Activated naive CD4-positive, alpha-beta T cell treated with anti-CD3 and anti-CD28 coated beads for 36 hours (primary cell): ENCODE measurements around the gene RBM3. TPM values are rescaled to one million over a fixed set of nuclear protein-coding genes. Genes with fewer than 3 reads are reported as not detected.
"Not testable (repeated sequence)": the region's sequence is repeated elsewhere in the genome, so short reads cannot be mapped to it uniquely, and the experiment has no call there.

ENCODE experiments used
- CTCF ChIA-PET: fragments of 350-600 bp; sonication (Branson Sonifier 250); formaldehyde crosslinking; loops from one replicate; lab custom pipeline; 2021; ENCODE audit warnings: antibody characterized with exemption; lab: Charles Lee
- DNase-seq: peaks from one replicate; pipeline ENCODE4 v3.0.0-alpha.2; 2020
- H3K27ac Mint-ChIP-seq: one replicate; pipeline ENCODE4 v1.8.0; 2021; ENCODE audit warnings: mild to moderate bottlenecking, mixed read lengths
- H3K27me3 Mint-ChIP-seq: one replicate; pipeline ENCODE4 v1.8.0; 2021; ENCODE audit warnings: low read depth, mixed read lengths
- H3K36me3 Mint-ChIP-seq: one replicate; pipeline ENCODE4 v1.8.0; 2021; ENCODE audit warnings: low read depth, mixed read lengths
- H3K4me1 Mint-ChIP-seq: one replicate; pipeline ENCODE4 v1.8.0; 2021; ENCODE audit warnings: low read depth, mixed read lengths
- H3K4me3 Mint-ChIP-seq: one replicate; pipeline ENCODE4 v1.8.0; 2021; ENCODE audit warnings: mild to moderate bottlenecking, moderate library complexity, mixed read lengths
- H3K9me3 Mint-ChIP-seq: one replicate; pipeline ENCODE4 v1.8.0; 2021; ENCODE audit warnings: mixed read lengths
- intact Hi-C: fragments of 100-400 bp; cut with micrococcal nuclease; formaldehyde crosslinking; loops from one replicate; pipeline ENCODE4 v1.15.1; 2023
- total RNA-seq, 2 experiments: library from RNA; stranded (reverse); gene quantifications; one replicate each; pipeline ENCODE4 v1.2.3, GENCODE V29; 2021

The RBM3 gene
- total RNA-seq, 2 experiments from 2014 or later = 139 to 143 TPM

DNA sequence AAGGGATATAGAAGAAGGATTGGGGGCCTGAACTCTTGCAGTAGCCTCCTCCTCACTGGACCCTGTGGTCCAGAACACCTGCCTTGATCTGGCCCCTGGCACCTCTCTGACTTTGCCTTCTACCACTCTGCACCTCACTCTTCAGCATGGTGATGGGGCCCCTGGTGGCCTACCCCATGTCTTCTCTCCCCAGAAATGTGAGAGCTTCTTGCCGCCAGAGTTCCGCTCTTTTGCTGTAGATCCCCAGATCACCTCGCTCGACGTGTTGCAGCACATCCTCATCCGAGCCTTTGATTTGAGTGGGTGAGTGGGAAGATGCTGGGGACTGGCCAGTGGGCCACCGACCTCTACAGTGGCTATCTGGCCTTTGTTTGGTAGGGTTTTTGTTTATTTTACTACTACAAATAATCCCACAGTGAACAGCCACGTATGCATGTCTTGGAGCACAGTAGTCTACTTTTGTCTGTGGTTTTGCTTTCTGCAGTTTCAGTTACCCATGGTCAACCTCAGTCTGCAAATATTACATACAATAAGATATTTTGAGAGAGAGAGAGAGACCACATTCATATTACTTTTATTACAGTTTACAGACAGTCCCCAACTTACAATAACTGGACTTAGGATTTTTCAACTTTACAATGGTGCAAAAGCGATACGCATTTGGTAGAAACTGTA is 33.0 kb upstream of the RBM3 start:
- no peaks in the 10 kb centered on the region for H3K27me3 Mint-ChIP-seq
- no peak for DNase-seq
- CTCF ChIA-PET = interaction anchor here (0.6 kb wide), 1 partner anchor 13 kb away, joined by 4 read pairs; no protein-coding TSS in a partner anchor
- H3K36me3 Mint-ChIP-seq = peaks cover 12% of the 10 kb centered on the region
- peak overlapping the region; percentile 88 for H3K4me3 Mint-ChIP-seq
- H3K27ac Mint-ChIP-seq = no peak overlapping the region
- no peaks in the 10 kb centered on the region for H3K9me3 Mint-ChIP-seq
- peaks cover 12% of the 10 kb centered on the region for H3K4me1 Mint-ChIP-seq
- intact Hi-C loops = no loop called here

- CTCF ChIA-PET = no interaction called here
- no peak for DNase-seq
These were observed 25.4 kb upstream of the RBM3 start for GRCh38 chrX:48548871-48549270.

DNA sequence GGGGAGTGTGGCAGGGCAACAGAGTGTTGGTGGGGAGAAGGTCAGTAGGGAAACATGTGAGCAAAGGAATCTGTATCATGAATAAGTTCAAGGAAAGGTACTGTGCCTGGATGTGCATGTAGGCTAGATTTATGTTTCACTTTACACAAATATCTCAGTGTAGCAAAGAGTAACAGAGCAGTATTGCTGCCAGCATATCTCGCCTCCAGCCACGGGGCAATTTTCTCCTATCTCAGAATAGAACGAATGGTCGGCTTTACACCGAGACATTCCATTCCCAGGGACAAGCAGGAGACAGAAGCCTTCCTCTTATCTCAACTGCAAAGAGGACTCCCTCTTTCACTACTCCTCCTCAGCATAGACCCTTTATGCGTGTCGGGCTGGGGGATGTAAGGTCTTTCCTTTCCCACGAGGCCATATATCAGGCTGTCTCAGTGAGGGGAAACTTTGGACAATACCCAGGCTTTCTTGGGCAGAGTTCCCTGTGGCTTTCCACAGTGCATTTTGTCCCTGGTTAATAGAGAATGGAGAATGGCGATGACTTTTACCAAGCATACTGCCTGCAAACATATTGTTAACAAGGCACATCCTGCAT is 18.5 kb upstream of the RBM3 start:
- CTCF ChIA-PET, H3K4me1 Mint-ChIP-seq, H3K27me3 Mint-ChIP-seq, DNase-seq, H3K4me3 Mint-ChIP-seq, H3K9me3 Mint-ChIP-seq, intact Hi-C loops: not testable (repeated sequence)
- H3K36me3 Mint-ChIP-seq = peaks cover 11% of the 10 kb centered on the region
- H3K27ac Mint-ChIP-seq = peak overlapping the region; percentile 24

More at GRCh38 chrX:48548871-48549270, 25.4 kb upstream of the RBM3 start:
- intact Hi-C loops = no loop called here
- Mint-ChIP-seq H3K36me3 (peaks cover 3% of the 10 kb centered on the region), H3K27ac (no peak overlapping the region), H3K4me3 (no peak overlapping the region), H3K9me3 (no peaks in the 10 kb centered on the region), H3K4me1 (no peaks in the 10 kb centered on the region), H3K27me3 (no peaks in the 10 kb centered on the region)

GRCh38 chrX:48558271-48558670 is 16.0 kb upstream of the RBM3 start:
- DNase-seq = peak; percentile 28
- H3K4me1 Mint-ChIP-seq = peaks cover 3% of the 10 kb centered on the region
- H3K36me3 Mint-ChIP-seq = peaks cover 11% of the 10 kb centered on the region
- CTCF ChIA-PET = no interaction called here
- intact Hi-C loops = loop anchor here (1.0 kb wide), 1 partner anchor 16 kb away; the partner anchor contains the start of gene RBM3
- H3K4me3 Mint-ChIP-seq = no peak overlapping the region
- no peaks in the 10 kb centered on the region for H3K27me3 Mint-ChIP-seq
- no peaks in the 10 kb centered on the region for H3K9me3 Mint-ChIP-seq
- peak overlapping the region; percentile 78 for H3K27ac Mint-ChIP-seq

- Mint-ChIP-seq H3K27me3 (no peaks in the 10 kb centered on the region), H3K27ac (no peak overlapping the region), H3K9me3 (no peaks in the 10 kb centered on the region), H3K4me1 (peaks cover 3% of the 10 kb centered on the region), H3K4me3 (no peak overlapping the region), H3K36me3 (peaks cover 10% of the 10 kb centered on the region)
- no peak for DNase-seq
- intact Hi-C loops = no loop called here
- CTCF ChIA-PET = no interaction called here
These were observed 14.6 kb upstream of the RBM3 start for GRCh38 chrX:48559636-48560035.

DNA sequence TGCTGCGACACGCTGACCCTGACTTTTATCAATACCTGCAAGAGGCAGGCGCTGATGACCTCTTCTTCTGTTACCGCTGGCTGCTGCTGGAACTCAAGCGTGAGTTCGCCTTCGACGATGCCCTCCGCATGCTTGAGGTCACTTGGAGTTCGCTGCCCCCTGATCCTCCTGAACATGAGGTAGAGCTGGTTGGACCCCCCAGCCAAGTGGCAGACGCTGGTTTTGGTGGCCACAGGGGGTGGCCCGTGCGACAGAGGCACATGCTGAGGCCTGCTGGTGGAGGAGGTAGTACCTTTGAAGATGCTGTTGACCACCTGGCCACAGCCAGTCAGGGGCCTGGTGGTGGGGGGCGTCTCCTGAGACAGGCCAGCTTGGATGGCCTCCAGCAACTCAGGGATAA is 14.2 kb upstream of the RBM3 start:
- H3K36me3 Mint-ChIP-seq = peaks cover 10% of the 10 kb centered on the region
- intact Hi-C loops = no loop called here
- peaks cover 3% of the 10 kb centered on the region for H3K4me1 Mint-ChIP-seq
- no peak for DNase-seq
- no peaks in the 10 kb centered on the region for H3K9me3 Mint-ChIP-seq
- no peak overlapping the region for H3K27ac Mint-ChIP-seq
- no peak overlapping the region for H3K4me3 Mint-ChIP-seq
- CTCF ChIA-PET = no interaction called here
- H3K27me3 Mint-ChIP-seq = no peaks in the 10 kb centered on the region

- CTCF ChIA-PET = no interaction called here
- Mint-ChIP-seq H3K36me3 (peaks cover 8% of the 10 kb centered on the region), H3K4me1 (peaks cover 3% of the 10 kb centered on the region), H3K27me3 (no peaks in the 10 kb centered on the region), H3K9me3 (no peaks in the 10 kb centered on the region), H3K27ac (no peak overlapping the region), H3K4me3 (no peak overlapping the region)
- intact Hi-C loops = no loop called here
- no peak for DNase-seq
These were observed 13.6 kb upstream of the RBM3 start for GRCh38 chrX:48560681-48561080.

GRCh38 chrX:48569958-48570357 is 4.3 kb upstream of the RBM3 start:
- Mint-ChIP-seq H3K4me3 (no peak overlapping the region), H3K27ac (no peak overlapping the region), H3K36me3 (peaks cover 4% of the 10 kb centered on the region), H3K27me3 (no peaks in the 10 kb centered on the region), H3K4me1 (peaks cover 11% of the 10 kb centered on the region), H3K9me3 (no peaks in the 10 kb centered on the region)
- DNase-seq = peak; percentile 41
- intact Hi-C loops = loop anchor here (1.0 to 10.0 kb wide), 3 partner anchors 49 to 485 kb away; partner anchors contain the start of gene EBP
- CTCF ChIA-PET = no interaction called here

DNA sequence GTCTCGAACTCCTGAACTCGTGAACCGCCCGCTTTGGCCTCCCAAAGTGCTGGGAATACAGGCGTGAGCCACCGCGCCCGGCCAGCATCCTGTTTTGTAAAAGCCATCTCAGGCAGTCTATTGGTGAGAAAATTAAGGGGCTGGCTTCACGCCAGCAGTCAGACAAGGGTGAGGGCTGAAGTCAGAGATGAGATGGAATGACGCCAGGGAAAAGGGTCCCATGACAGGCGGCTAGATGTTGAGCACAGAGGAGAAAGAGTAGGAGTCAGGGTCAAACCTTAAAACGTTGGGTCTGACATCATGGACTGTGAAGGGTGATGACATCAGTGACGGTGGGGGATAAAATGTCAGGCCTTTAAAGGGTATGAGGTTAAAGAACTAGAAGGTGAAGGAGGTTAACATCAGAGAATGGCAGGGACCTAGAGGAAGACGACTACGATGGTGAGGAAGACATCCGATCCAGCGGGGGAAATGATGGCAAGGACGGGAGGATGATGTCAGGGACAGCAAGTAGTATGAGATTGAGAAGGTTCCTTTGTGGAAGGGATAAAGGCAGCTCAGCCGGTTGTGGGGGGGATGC is 504 bp upstream of the RBM3 start:
- CTCF ChIA-PET = interaction anchor here (1.3 kb wide), 1 partner anchor 15 kb away, joined by 3 read pairs; no protein-coding TSS in a partner anchor
- intact Hi-C loops = loop anchor here (1.0 to 10.0 kb wide), 9 partner anchors 15 to 489 kb away; partner anchors contain the start of genes EBP, FTSJ1, TBC1D25 and WDR13
- Mint-ChIP-seq H3K27ac (peak overlapping the region; percentile 99), H3K4me3 (peak overlapping the region; percentile 96), H3K27me3 (no peaks in the 10 kb centered on the region), H3K9me3 (no peaks in the 10 kb centered on the region), H3K36me3 (peaks cover 32% of the 10 kb centered on the region), H3K4me1 (peaks cover 29% of the 10 kb centered on the region)
- DNase-seq = peak; percentile 12

- peaks cover 38% of the 10 kb centered on the region for H3K36me3 Mint-ChIP-seq
- CTCF ChIA-PET = no interaction called here
- H3K27me3 Mint-ChIP-seq = no peaks in the 10 kb centered on the region
- H3K27ac Mint-ChIP-seq = peak overlapping the region; percentile 99
- no peak for DNase-seq
- H3K9me3 Mint-ChIP-seq = no peaks in the 10 kb centered on the region
- H3K4me3 Mint-ChIP-seq = peak overlapping the region; percentile 96
- intact Hi-C loops = loop anchor here (10.0 kb wide), 1 partner anchor 491 kb away; no protein-coding TSS in a partner anchor
- H3K4me1 Mint-ChIP-seq = peaks cover 32% of the 10 kb centered on the region
These were observed 1.4 kb downstream of the RBM3 start for GRCh38 chrX:48575642-48576041.

GRCh38 chrX:48576108-48576507 is 1.8 kb downstream of the RBM3 start:
- Mint-ChIP-seq H3K27ac (peak overlapping the region; percentile 99), H3K9me3 (no peaks in the 10 kb centered on the region), H3K27me3 (no peaks in the 10 kb centered on the region), H3K4me3 (peak overlapping the region; percentile 96), H3K4me1 (peaks cover 32% of the 10 kb centered on the region), H3K36me3 (peaks cover 38% of the 10 kb centered on the region)
- intact Hi-C loops = loop anchor here (10.0 kb wide), 1 partner anchor 491 kb away; no protein-coding TSS in a partner anchor
- no peak for DNase-seq
- CTCF ChIA-PET = no interaction called here

DNA sequence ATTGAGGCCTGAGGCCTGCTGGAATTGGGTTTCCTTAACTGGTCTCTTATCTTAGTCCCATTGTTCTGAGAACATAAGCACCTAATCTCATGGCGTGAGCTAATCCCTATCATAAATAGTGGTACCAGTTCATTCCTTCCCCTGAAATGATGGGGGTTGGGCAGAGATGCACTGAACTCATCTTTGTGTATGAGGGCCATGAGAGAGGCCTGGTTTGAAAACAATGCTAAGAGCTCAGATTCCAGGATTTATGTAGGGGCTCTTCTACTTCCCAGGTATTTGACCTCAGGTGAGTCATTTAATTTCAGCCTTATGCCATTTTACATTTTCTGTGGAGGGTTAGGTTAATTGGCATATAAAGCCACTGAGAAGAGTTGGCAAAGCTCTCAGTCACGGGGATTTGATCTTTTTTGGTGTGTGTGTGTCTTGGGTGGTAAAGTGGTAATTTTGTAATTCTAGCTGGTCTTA is 4.4 kb downstream of the RBM3 start:
- intact Hi-C loops = loop anchor here (10.0 kb wide), 1 partner anchor 494 kb away; no protein-coding TSS in a partner anchor
- no peaks in the 10 kb centered on the region for H3K9me3 Mint-ChIP-seq
- DNase-seq = no peak
- CTCF ChIA-PET = no interaction called here
- no peak overlapping the region for H3K4me3 Mint-ChIP-seq
- H3K27ac Mint-ChIP-seq = peak overlapping the region; percentile 30
- H3K4me1 Mint-ChIP-seq = peaks cover 30% of the 10 kb centered on the region
- peaks cover 38% of the 10 kb centered on the region for H3K36me3 Mint-ChIP-seq
- no peaks in the 10 kb centered on the region for H3K27me3 Mint-ChIP-seq
